MV-4-11 (cell line): ENCODE data around the gene POLE4.
A peak's percentile ranks its signal among the peaks of the same experiment; 100 is the strongest.

ENCODE experiments used
- DNase-seq: peaks from one replicate; lab custom pipeline; 2025; lab: John Stamatoyannopoulos, UW

Gene POLE4

GRCh38 chr2:74958274-74959105 lies at the start of gene POLE4:
POLE4 (plus strand) TSS chr2:74958643; CDS start chr2:74958680, 37 bp downstream.
- DNase-seq = peak; percentile 79

- DNase-seq = no peak
These were observed 49.5 kb upstream of the POLE4 start for GRCh38 chr2:74908748-74909444.

- no peak for DNase-seq
These were observed 48.2 kb upstream of the POLE4 start for GRCh38 chr2:74910245-74910644.

- DNase-seq = no peak
These were observed 47.4 kb upstream of the POLE4 start for GRCh38 chr2:74911061-74911460.

GRCh38 chr2:74915743-74916142 lies 42.7 kb upstream of the POLE4 start:
- DNase-seq = peak; percentile 79

- DNase-seq = no peak
These were observed 42.0 kb upstream of the POLE4 start for GRCh38 chr2:74916394-74916793.

GRCh38 chr2:74917702-74918619 lies 40.5 kb upstream of the POLE4 start:
- no peak for DNase-seq

GRCh38 chr2:74919827-74920226 lies 38.6 kb upstream of the POLE4 start:
- no peak for DNase-seq

- DNase-seq = no peak
These were observed 37.2 kb upstream of the POLE4 start for GRCh38 chr2:74921236-74921736.

GRCh38 chr2:74922592-74923227 lies 35.7 kb upstream of the POLE4 start:
- DNase-seq = peak; percentile 89

GRCh38 chr2:74924463-74925265 lies 33.8 kb upstream of the POLE4 start:
- DNase-seq = no peak

GRCh38 chr2:74925361-74925786 lies 33.1 kb upstream of the POLE4 start:
- no peak for DNase-seq

- DNase-seq = no peak
These were observed 30.8 kb upstream of the POLE4 start for GRCh38 chr2:74927621-74928020.

- no peak for DNase-seq
These were observed 27.5 kb upstream of the POLE4 start for GRCh38 chr2:74930811-74931486.

GRCh38 chr2:74931940-74932339 lies 26.5 kb upstream of the POLE4 start:
- DNase-seq = no peak

GRCh38 chr2:74935975-74936391 lies 22.5 kb upstream of the POLE4 start:
- DNase-seq = no peak

- no peak for DNase-seq
These were observed 21.1 kb upstream of the POLE4 start for GRCh38 chr2:74937221-74937880.

GRCh38 chr2:74938264-74938663 lies 20.2 kb upstream of the POLE4 start:
- DNase-seq = no peak
